Natural killer cell (primary cell): ENCODE measurements around the gene SAMM50. TPM values are rescaled to one million over a fixed set of nuclear protein-coding genes. Genes with fewer than 3 reads are reported as not detected.

ENCODE experiments used
- ATAC-seq, 3 donors: fragments of 150-1000 bp in 2 of 3; fragments of 200-7000 bp in 1 of 3; cut with Tn5 transposase; 1 replicate in 1 of 3; 2 replicates in 2 of 3; pipeline ENCODE4 v1.10.0; 2021; ENCODE audit warnings: mild to moderate bottlenecking in 2 of 3, moderate library complexity in 2 of 3
- DNase-seq, 2 donors: peaks; one replicate each; pipeline versions ENCODE4 v3.0.0 to v3.0.0-alpha.2; 2013 to 2021; ENCODE audit warnings: mixed read lengths in 1 of 2
- H3K27ac ChIP-seq: one replicate; pipeline ENCODE4 v1.5.1; 2013; ENCODE audit warnings: mild to moderate bottlenecking, low read length
- H3K27me3 ChIP-seq: one replicate; pipeline ENCODE4 v1.6.1; 2013; ENCODE audit warnings: low read length; ENCODE audit not compliant: control insufficient read depth, insufficient read depth
- H3K36me3 ChIP-seq: one replicate; pipeline ENCODE4 v1.6.1; 2013; ENCODE audit warnings: low read length; ENCODE audit not compliant: control insufficient read depth, insufficient read depth
- H3K4me1 ChIP-seq: one replicate; pipeline ENCODE4 v1.6.1; 2013; ENCODE audit warnings: low read length; ENCODE audit not compliant: control insufficient read depth, insufficient read depth
- H3K4me3 ChIP-seq: one replicate; pipeline ENCODE4 v1.5.1; 2013; ENCODE audit warnings: low read length
- H3K9me3 ChIP-seq: one replicate; pipeline ENCODE4 v1.6.1; 2013; ENCODE audit warnings: low read length; ENCODE audit not compliant: control insufficient read depth, insufficient read depth
- H3K27ac Mint-ChIP-seq, 2 donors: one replicate each; pipeline ENCODE4 v1.8.0; 2022; ENCODE audit warnings: mild to moderate bottlenecking in 2 of 2, mixed read lengths in 2 of 2, moderate library complexity in 1 of 2
- H3K27me3 Mint-ChIP-seq, 2 donors: one replicate each; pipeline ENCODE4 v1.8.0; 2022; ENCODE audit warnings: low read depth in 2 of 2, mixed read lengths in 2 of 2
- H3K36me3 Mint-ChIP-seq: one replicate; pipeline ENCODE4 v1.8.0; 2022; ENCODE audit warnings: mixed read lengths
- H3K4me1 Mint-ChIP-seq, 2 donors: one replicate each; pipeline ENCODE4 v1.8.0; 2022; ENCODE audit warnings: mixed read lengths in 2 of 2
- H3K4me3 Mint-ChIP-seq: one replicate; pipeline ENCODE4 v1.8.0; 2022; ENCODE audit warnings: mild to moderate bottlenecking, moderate library complexity, mixed read lengths
- H3K9me3 Mint-ChIP-seq, 2 donors: one replicate each; pipeline ENCODE4 v1.8.0; 2022; ENCODE audit warnings: mixed read lengths in 2 of 2
- CTCF ChIP-seq: fragments of 200-600 bp; IDR thresholded peaks from one replicate; pipeline ENCODE4 v1.8.0; 2022; ENCODE audit warnings: antibody characterized with exemption
- WGBS: methylation state at CpG from one replicate; pipeline ENCODE4 v1.1.7; 2013; ENCODE audit warnings: missing lambda C conversion rate; ENCODE audit not compliant: insufficient coverage; 5-methylcytosine and 5-hydroxymethylcytosine counted together
- intact Hi-C: fragments of 100-400 bp; cut with micrococcal nuclease; formaldehyde crosslinking; loops from one replicate; pipeline ENCODE4 v1.14.2; 2022
- total RNA-seq, 4 donors: library from RNA; stranded (reverse); fragments of 120-200 nt in 1 of 4; gene quantifications; one replicate each; pipeline versions ENCODE4 v1.2.3 to v1.2.4, GENCODE V29; 2013 to 2022

The SAMM50 gene
- total RNA-seq, 3 donors from 2014 or later (not counting 1 experiment from before 2014, with no cell fraction given) = 25.9 to 30.6 (median 29.7) TPM

DNA sequence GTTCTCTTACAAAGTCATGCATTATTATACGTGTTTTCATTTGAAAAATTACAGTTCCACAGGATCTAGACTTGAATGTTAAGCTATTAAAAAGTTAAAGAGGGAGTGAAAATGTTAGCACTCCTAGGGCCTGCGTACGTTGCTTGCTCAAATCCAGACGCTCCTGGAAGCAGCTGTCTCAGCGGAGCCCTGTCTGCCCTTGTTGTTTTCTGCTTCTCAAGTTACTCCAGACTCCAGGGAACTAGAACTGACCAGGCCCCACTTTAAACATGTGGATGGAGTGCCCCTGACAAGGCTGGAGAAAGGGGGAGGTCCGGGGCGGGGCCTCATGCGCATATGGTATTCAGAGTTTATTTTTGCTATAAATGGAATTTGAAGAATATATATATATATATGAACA is 78.5 kb downstream of the SAMM50 start:
- H3K9me3 Mint-ChIP-seq = no peaks in the 10 kb centered on the region
- WGBS = 92% methylated on average over 5 of the region's 8 CpGs
- H3K36me3 Mint-ChIP-seq = no peaks in the 10 kb centered on the region
- no peak for TF ChIP-seq CTCF
- H3K27ac ChIP-seq = no peak overlapping the region
- no peak overlapping the region for H3K4me3 ChIP-seq
- intact Hi-C loops = no loop called here
- peaks cover 7% of the 10 kb centered on the region for H3K4me1 ChIP-seq
- ATAC-seq = no peak
- no peaks in the 10 kb centered on the region for H3K36me3 ChIP-seq
- no peak overlapping the region for H3K4me3 Mint-ChIP-seq
- H3K27me3 Mint-ChIP-seq = peaks cover 0 to 4% of the 10 kb centered on the region in 2 donors
- H3K9me3 ChIP-seq = no peaks in the 10 kb centered on the region
- DNase-seq = no peak
- H3K27me3 ChIP-seq = no peaks in the 10 kb centered on the region
- H3K27ac Mint-ChIP-seq = no peak overlapping the region
- H3K4me1 Mint-ChIP-seq = peaks cover 0 to 5% of the 10 kb centered on the region in 2 donors

DNA sequence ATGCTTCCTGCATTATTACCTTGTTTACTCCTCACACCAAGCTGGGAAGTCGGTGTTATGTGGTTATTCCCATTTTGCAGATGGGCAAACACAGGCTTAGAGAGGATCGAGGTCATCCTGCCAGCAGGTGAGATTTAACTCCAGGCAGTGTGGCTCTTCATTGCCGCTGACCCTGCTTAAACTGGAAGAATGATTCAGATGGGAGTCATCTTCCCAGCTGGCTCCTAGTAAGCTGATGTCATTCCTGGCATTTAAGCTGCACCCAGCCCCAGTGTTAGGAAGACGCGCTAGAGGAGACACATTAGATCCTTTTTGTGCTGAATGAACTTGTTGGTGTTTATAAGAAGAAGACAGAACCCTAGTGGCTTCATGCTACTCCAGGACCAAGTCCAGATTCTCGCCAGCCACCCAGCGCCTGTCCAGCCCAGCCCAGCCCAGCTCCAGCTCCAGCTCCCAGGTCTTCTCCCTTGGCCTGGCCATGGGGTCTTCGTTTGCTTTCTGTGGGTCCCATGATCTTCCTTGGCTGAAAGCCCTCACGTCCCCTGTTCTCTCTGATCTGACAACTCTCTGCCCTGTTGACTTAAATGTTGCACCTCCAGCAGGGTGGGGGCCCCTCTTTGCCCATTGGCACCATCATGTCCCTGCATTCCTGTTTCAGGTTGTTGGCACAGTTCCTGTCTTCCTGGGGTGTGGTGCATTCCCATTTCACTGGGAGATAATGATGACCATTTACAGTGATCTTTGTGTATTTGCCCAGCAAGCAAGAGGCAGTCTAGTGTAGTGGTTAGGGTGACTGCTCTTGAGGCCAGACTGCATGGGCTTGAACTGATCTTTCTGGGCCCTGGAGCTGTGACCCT is 82.5 kb downstream of the SAMM50 start:
- Mint-ChIP-seq H3K9me3 (no peaks in the 10 kb centered on the region), H3K4me3 (no peak overlapping the region), H3K27ac (no peak overlapping the region), H3K4me1 (no peaks in the 10 kb centered on the region), H3K36me3 (no peaks in the 10 kb centered on the region), H3K27me3 (peaks cover 0 to 4% of the 10 kb centered on the region in 2 donors)
- no peak overlapping the region for H3K27ac ChIP-seq
- H3K36me3 ChIP-seq = no peaks in the 10 kb centered on the region
- no peak for DNase-seq
- 93% methylated on average over 9 of the region's 9 CpGs for WGBS
- intact Hi-C loops = no loop called here
- TF ChIP-seq CTCF = no peak
- no peak overlapping the region for H3K4me3 ChIP-seq
- no peaks in the 10 kb centered on the region for H3K9me3 ChIP-seq
- H3K27me3 ChIP-seq = no peaks in the 10 kb centered on the region
- no peak for ATAC-seq
- no peaks in the 10 kb centered on the region for H3K4me1 ChIP-seq

DNA sequence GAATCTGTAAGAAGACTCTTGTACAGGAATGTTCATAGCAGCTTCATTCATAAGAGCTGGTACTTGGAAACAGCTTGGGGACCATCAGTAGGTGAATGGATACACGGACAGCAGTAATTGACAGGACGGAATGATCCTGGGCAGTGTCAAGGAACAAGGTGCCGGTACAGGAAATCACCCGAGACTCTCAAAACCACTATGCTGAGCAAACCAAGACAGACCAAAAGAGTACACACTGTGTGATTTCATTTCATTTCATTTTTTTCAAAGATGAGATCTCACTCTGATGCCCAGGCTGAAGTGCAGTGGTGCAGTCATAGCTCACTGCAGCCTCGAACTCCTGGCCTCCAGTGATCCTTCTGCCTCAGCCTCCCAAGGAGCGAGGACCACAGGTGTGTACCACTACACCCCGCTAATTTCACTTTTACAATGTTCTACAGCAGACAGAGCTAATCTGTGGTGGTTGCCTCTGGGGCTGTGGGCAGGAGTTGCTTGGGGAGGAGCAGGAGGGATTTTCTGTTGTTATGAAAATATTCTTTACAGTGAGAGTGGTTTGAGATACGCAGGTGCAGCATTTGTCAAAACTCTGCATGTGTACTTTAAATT is 84.4 kb downstream of the SAMM50 start:
- Histone ChIP-seq H3K4me1 (no peaks in the 10 kb centered on the region), H3K27ac (no peak overlapping the region), H3K9me3 (no peaks in the 10 kb centered on the region), H3K27me3 (no peaks in the 10 kb centered on the region), H3K4me3 (no peak overlapping the region), H3K36me3 (no peaks in the 10 kb centered on the region)
- Mint-ChIP-seq H3K27me3 (peaks cover 0 to 4% of the 10 kb centered on the region in 2 donors), H3K36me3 (no peaks in the 10 kb centered on the region), H3K4me3 (no peak overlapping the region), H3K4me1 (no peaks in the 10 kb centered on the region), H3K9me3 (no peaks in the 10 kb centered on the region), H3K27ac (no peak overlapping the region)
- 82% methylated on average over 7 of the region's 8 CpGs for WGBS
- intact Hi-C loops = no loop called here
- no peak for ATAC-seq
- DNase-seq = no peak
- TF ChIP-seq CTCF = no peak
